ENCODE results near the gene C9orf72.

- TF ChIP-seq CTCF (IDR thresholded peaks at IDR 0.05) (no peak), POLR2A (IDR thresholded peaks at IDR 0.05) (no peak)
These were observed 34.6 kb downstream of the C9orf72 start for GRCh38 chr9:27538647-27539046.
